ENCODE results near the gene ARMC2.

DNA sequence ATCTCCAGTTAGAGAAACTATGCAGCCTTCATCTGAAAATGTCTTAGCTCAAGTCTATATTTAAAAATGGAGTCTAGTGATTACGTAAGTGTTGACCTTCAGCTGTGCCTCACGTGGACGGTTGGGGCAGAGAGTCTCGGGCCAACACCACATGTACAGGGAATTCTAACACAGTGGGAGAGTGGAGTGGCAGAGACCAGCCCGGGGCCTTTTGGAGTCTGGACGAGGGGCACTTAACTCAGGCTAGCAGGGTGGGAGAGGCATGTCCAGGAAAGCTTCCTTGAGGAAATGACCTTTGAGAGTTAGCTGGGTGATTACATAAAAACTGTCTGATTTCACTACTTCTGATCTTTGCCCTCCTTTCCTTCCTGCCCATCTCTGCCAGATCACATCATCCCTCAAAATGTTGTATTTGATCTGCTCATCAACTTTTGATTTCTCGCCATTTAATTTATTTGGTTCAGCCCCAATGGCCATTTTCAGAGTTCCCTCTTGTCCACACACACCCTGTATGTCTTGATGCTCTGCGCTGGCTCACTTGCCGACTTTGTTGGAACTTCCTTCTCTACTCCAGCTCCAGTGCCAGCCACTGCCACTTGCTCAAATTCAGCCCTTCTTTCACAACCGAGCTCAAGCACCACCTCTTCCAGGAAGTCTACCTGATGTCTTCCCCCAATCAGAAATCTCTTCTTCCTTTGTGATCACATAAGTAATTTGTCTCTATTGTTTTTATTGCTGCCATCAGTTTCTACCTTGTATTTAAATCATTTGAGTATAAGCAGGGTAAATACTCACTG, 2.6 kb downstream of the ARMC2 start:
- TF ChIP-seq EZH2 (IDR thresholded peaks at IDR 0.05) (no peak), POLR2AphosphoS5 (IDR thresholded peaks at IDR 0.05; ENCODE audit: borderline replicate concordance, low read depth, low read length) (no peak)
